Muscle of arm (tissue), 12 donors: ENCODE results near the gene MIGA1. TPM values are rescaled to one million over a fixed set of nuclear protein-coding genes. Genes with fewer than 3 reads are reported as not detected.

Experiments
- DNase-seq: peaks from one replicate; pipeline ENCODE4 v3.0.0-alpha.2; 2013
- polyA plus RNA-seq, 12 donors: library from polyadenylated mRNA; unstranded; fragments of 120-200 nt; gene quantifications; one replicate each; pipeline ENCODE4 v1.2.1, GENCODE V29; 2013; ENCODE audit not compliant: insufficient read length in 12 of 12

The MIGA1 gene
- polyA plus RNA-seq, 12 donors: 9.6 to 86.4 (median 12.9) TPM

GRCh38 chr1:77834771-77835334 is 55.4 kb downstream of the MIGA1 start:
- DNase-seq: peak; percentile 88

- DNase-seq: no peak
Observed at GRCh38 chr1:77841574-77841973, 62.1 kb downstream of the MIGA1 start.

GRCh38 chr1:77845951-77846350 is 66.5 kb downstream of the MIGA1 start:
- peak; percentile 20 for DNase-seq

GRCh38 chr1:77846966-77847365 is 67.5 kb downstream of the MIGA1 start:
- no peak for DNase-seq

- no peak for DNase-seq
Observed at GRCh38 chr1:77847621-77848080, 68.2 kb downstream of the MIGA1 start.

- no peak for DNase-seq
Observed at GRCh38 chr1:77850082-77850481, 70.6 kb downstream of the MIGA1 start.

GRCh38 chr1:77857552-77857951 is 78.1 kb downstream of the MIGA1 start:
- no peak for DNase-seq

GRCh38 chr1:77858725-77859124 is 79.3 kb downstream of the MIGA1 start:
- DNase-seq: no peak

GRCh38 chr1:77859248-77859647 is 79.8 kb downstream of the MIGA1 start:
- DNase-seq: no peak

- DNase-seq: no peak
Observed at GRCh38 chr1:77866296-77866695, 86.8 kb downstream of the MIGA1 start.

- no peak for DNase-seq
Observed at GRCh38 chr1:77872645-77873044, 93.2 kb downstream of the MIGA1 start.

GRCh38 chr1:77873461-77873860 is 94.0 kb downstream of the MIGA1 start:
- no peak for DNase-seq

- DNase-seq: no peak
Observed at GRCh38 chr1:77874804-77875445, 95.5 kb downstream of the MIGA1 start.

- no peak for DNase-seq
Observed at GRCh38 chr1:77876884-77877283, 97.4 kb downstream of the MIGA1 start.

- no peak for DNase-seq
Observed at GRCh38 chr1:77881061-77881460, 101.6 kb downstream of the MIGA1 start.

- DNase-seq: no peak
Observed at GRCh38 chr1:77882411-77882810, 103.0 kb downstream of the MIGA1 start.

GRCh38 chr1:77888081-77888780 is 108.8 kb downstream of the MIGA1 start, which contains the start of gene NEXN:
Gene NEXN (plus strand): TSS chr1:77888624. CDS start chr1:77916107, 27,483 bp downstream.
- peak; percentile 82 for DNase-seq

GRCh38 chr1:77888781-77889642 is 109.6 kb downstream of the MIGA1 start:
- DNase-seq: peak; percentile 63

GRCh38 chr1:77889671-77890070 is 110.2 kb downstream of the MIGA1 start:
- no peak for DNase-seq

GRCh38 chr1:77891200-77891599 is 111.8 kb downstream of the MIGA1 start:
- no peak for DNase-seq

- DNase-seq: no peak
Observed at GRCh38 chr1:77899647-77900320, 120.3 kb downstream of the MIGA1 start.
